ENCODE data around the gene DNAJC16. TPM values are rescaled to one million over a fixed set of nuclear protein-coding genes. Genes with fewer than 3 reads are reported as not detected.
A peak's percentile ranks its signal among the peaks of the same experiment; 100 is the strongest.

DNAJC16 gene
- total RNA-seq, 1 donor from 2014 or later = 23.5 TPM

- no peaks in the 10 kb centered on the region for H3K36me3 ChIP-seq
- no peaks in the 10 kb centered on the region for H3K27me3 ChIP-seq
- H3K4me3 ChIP-seq = no peak overlapping the region
- no peak overlapping the region for H3K27ac ChIP-seq
- ATAC-seq (no peak), DNase-seq (peak; percentile 37)
- TF ChIP-seq CTCF (IDR thresholded peaks at IDR 0.05) = no peak
- H3K4me1 ChIP-seq = peaks cover 8% of the 10 kb centered on the region
- intact Hi-C loops (cut with DNase I) = no loop called here
- H3K9me3 ChIP-seq = no peaks in the 10 kb centered on the region
Observed at GRCh38 chr1:15577691-15578090, 51.0 kb downstream of the DNAJC16 start.

GRCh38 chr1:15578921-15579682, 52.5 kb downstream of the DNAJC16 start:
- DNase-seq (peak; percentile 48), ATAC-seq (no peak)
- Histone ChIP-seq H3K4me1 (peaks cover 8% of the 10 kb centered on the region), H3K9me3 (no peaks in the 10 kb centered on the region), H3K36me3 (no peaks in the 10 kb centered on the region), H3K27me3 (peaks cover 6% of the 10 kb centered on the region), H3K27ac (no peak overlapping the region), H3K4me3 (no peak overlapping the region)
- intact Hi-C loops (cut with DNase I) = no loop called here
- no peak for TF ChIP-seq CTCF (IDR thresholded peaks at IDR 0.05)

GRCh38 chr1:15579683-15580047, 53.0 kb downstream of the DNAJC16 start:
- Histone ChIP-seq H3K36me3 (no peaks in the 10 kb centered on the region), H3K27ac (no peak overlapping the region), H3K4me3 (no peak overlapping the region), H3K27me3 (peaks cover 10% of the 10 kb centered on the region), H3K4me1 (peaks cover 12% of the 10 kb centered on the region), H3K9me3 (no peaks in the 10 kb centered on the region)
- DNase-seq = no peak
- no peak for ATAC-seq
- no peak for TF ChIP-seq CTCF (IDR thresholded peaks at IDR 0.05)
- intact Hi-C loops (cut with DNase I) = no loop called here

- no peaks in the 10 kb centered on the region for H3K36me3 ChIP-seq
- no peak overlapping the region for H3K4me3 ChIP-seq
- no peak for TF ChIP-seq CTCF (IDR thresholded peaks at IDR 0.05)
- DNase-seq = no peak
- H3K4me1 ChIP-seq = peaks cover 16% of the 10 kb centered on the region
- ATAC-seq = no peak
- H3K27me3 ChIP-seq = peaks cover 10% of the 10 kb centered on the region
- H3K27ac ChIP-seq = no peak overlapping the region
- intact Hi-C loops (cut with DNase I) = no loop called here
- no peaks in the 10 kb centered on the region for H3K9me3 ChIP-seq
Observed at GRCh38 chr1:15583016-15583706, 56.5 kb downstream of the DNAJC16 start.

GRCh38 chr1:15584489-15585363, 58.1 kb downstream of the DNAJC16 start, which contains the start of gene AGMAT:
TSS of gene AGMAT (minus strand) at chr1:15585051. CDS start at chr1:15584967, 84 bp downstream.
- H3K4me3 ChIP-seq = peak within 1 kb of the TSS; percentile 46
- peak; percentile 24 for TF ChIP-seq CTCF (IDR thresholded peaks at IDR 0.05)
- H3K9me3 ChIP-seq = no peaks in the 10 kb centered on the region
- DNase-seq (peak; percentile 69), ATAC-seq (peak; percentile 76)
- peaks cover 10% of the 10 kb centered on the region for H3K27me3 ChIP-seq
- no peaks in the 10 kb centered on the region for H3K36me3 ChIP-seq
- intact Hi-C loops (cut with DNase I) = no loop called here
- no peak within 1 kb of the TSS for H3K27ac ChIP-seq
- peaks cover 10% of the 10 kb centered on the region for H3K4me1 ChIP-seq
